Measurements from ENCODE around the gene TIMP3. TPM values are rescaled to one million over a fixed set of nuclear protein-coding genes. Genes with fewer than 3 reads are reported as not detected.
A peak's percentile ranks its signal among the peaks of the same experiment; 100 is the strongest.

TIMP3 gene
- total RNA-seq, 1 experiment from 2014 or later: 12.3 TPM

DNA sequence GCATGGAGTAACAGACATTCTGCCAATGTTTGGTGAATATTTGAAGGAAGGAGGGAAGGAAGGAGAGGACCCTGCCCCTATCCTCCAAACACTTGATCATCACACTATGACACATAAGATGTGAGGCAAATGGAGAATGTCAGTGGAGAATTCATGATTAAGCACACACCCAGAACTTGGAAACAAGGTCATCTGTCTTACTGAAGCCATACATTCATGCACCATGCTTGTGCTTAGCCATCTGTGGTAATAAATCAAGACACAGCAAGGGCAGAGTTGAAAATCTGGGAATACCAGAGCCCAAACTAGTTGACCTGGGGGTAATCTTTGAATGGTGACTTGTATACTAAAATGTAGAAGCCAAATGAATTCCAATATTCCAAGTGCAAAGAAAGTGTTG, 7.9 kb upstream of the TIMP3 start:
- intact Hi-C loops (cut with micrococcal nuclease; ENCODE audit: unreplicated experiment): no loop called here
- Mint-ChIP-seq H3K27me3 (ENCODE audit: unreplicated experiment) (no peaks in the 10 kb centered on the region), H3K9me3 (ENCODE audit: low read depth, unreplicated experiment) (peaks cover 6% of the 10 kb centered on the region), H3K4me3 (ENCODE audit: low read depth, unreplicated experiment) (no peak overlapping the region), H3K27ac (ENCODE audit: unreplicated experiment) (no peak overlapping the region), H3K36me3 (ENCODE audit: insufficient read depth, unreplicated experiment) (peaks cover 8% of the 10 kb centered on the region), H3K4me1 (ENCODE audit: low read depth, unreplicated experiment) (peaks cover 14% of the 10 kb centered on the region)
- TF ChIP-seq, protein P1, sequence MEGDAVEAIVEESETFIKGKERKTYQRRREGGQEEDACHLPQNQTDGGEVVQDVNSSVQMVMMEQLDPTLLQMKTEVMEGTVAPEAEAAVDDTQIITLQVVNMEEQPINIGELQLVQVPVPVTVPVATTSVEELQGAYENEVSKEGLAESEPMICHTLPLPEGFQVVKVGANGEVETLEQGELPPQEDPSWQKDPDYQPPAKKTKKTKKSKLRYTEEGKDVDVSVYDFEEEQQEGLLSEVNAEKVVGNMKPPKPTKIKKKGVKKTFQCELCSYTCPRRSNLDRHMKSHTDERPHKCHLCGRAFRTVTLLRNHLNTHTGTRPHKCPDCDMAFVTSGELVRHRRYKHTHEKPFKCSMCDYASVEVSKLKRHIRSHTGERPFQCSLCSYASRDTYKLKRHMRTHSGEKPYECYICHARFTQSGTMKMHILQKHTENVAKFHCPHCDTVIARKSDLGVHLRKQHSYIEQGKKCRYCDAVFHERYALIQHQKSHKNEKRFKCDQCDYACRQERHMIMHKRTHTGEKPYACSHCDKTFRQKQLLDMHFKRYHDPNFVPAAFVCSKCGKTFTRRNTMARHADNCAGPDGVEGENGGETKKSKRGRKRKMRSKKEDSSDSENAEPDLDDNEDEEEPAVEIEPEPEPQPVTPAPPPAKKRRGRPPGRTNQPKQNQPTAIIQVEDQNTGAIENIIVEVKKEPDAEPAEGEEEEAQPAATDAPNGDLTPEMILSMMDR (IDR thresholded peaks at IDR 0.05; ENCODE audit: unreplicated experiment): no peak
- BruUV-seq (replicated peaks): no TSS peak
- CTCF ChIA-PET: no interaction called here
- DNase-seq: no peak

DNA sequence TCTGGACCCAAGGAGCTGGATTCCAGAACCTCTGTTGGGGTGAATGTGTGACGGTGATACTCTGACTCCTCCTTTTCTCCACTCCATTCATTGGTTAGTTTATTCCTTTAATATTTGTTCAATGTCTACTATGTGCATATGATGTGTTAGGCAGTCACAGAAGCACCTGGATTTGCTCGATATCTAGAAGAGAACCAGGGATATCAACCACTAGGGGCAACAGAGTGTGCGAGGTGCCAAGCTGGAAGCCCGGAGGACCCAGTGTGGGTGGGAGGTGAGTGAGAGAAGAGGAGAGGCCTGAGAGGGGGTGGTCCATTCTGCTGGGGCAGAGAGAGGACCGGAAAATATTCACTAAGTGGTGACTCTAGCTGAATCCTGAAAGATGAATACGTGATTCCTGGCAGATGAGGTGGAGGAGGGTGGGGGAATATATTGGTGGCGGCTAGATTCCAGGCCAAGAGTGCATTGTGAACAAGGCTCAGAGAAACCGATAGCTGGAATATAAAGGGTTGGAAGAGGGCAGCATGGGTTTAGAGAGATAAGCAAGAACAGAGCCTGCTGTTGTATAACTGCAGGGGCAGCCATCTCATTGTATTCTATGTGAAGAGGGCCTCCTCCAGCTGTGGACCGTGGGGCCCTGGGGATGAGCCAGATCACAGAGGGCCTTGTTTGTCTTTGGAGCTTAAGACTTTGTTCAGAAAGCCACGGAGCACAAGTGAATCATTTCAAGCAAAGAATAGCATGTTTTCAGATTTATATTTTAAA, 6.9 kb upstream of the TIMP3 start:
- TF ChIP-seq, protein P1 (IDR thresholded peaks at IDR 0.05; ENCODE audit: unreplicated experiment): no peak
- no peak for DNase-seq
- intact Hi-C loops (cut with micrococcal nuclease; ENCODE audit: unreplicated experiment): no loop called here
- CTCF ChIA-PET: interaction anchor here (0.7 to 1.4 kb wide), 2 partner anchors 48 to 138 kb away, joined by 3 read pairs; no protein-coding TSS in a partner anchor
- peaks cover 4% of the 10 kb centered on the region for H3K4me1 Mint-ChIP-seq (ENCODE audit: low read depth, unreplicated experiment)
- H3K27ac Mint-ChIP-seq (ENCODE audit: unreplicated experiment): no peak overlapping the region
- H3K9me3 Mint-ChIP-seq (ENCODE audit: low read depth, unreplicated experiment): peaks cover 6% of the 10 kb centered on the region
- peaks cover 9% of the 10 kb centered on the region for H3K27me3 Mint-ChIP-seq (ENCODE audit: unreplicated experiment)
- no peak overlapping the region for H3K4me3 Mint-ChIP-seq (ENCODE audit: low read depth, unreplicated experiment)
- BruUV-seq (replicated peaks): no TSS peak
- H3K36me3 Mint-ChIP-seq (ENCODE audit: insufficient read depth, unreplicated experiment): no peaks in the 10 kb centered on the region

DNA sequence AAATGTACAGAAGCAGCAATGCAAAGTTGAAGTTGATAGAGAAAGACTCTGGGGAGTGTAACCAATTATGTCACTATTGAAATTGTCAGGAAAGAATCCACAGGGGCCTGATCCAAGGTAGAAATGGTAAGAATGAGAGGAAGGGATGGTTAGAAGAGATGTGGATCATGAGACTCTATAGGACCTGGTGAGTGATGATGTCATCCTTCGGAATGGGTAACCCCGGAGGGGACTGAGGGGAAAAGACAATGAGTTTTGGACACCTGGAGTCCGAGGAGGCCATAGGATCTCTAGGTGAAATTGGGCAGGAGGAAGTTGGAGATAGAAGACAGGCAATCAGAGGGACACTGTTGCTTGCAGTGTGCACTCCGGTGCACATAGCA, 6.3 kb upstream of the TIMP3 start:
- CTCF ChIA-PET: interaction anchor here (0.6 to 2.1 kb wide), 3 partner anchors 134 to 191 kb away, joined by 3 to 72 read pairs (median 3); no protein-coding TSS in a partner anchor
- H3K27ac Mint-ChIP-seq (ENCODE audit: unreplicated experiment): no peak overlapping the region
- no peaks in the 10 kb centered on the region for H3K36me3 Mint-ChIP-seq (ENCODE audit: insufficient read depth, unreplicated experiment)
- no peak overlapping the region for H3K4me3 Mint-ChIP-seq (ENCODE audit: low read depth, unreplicated experiment)
- no peaks in the 10 kb centered on the region for H3K4me1 Mint-ChIP-seq (ENCODE audit: low read depth, unreplicated experiment)
- H3K9me3 Mint-ChIP-seq (ENCODE audit: low read depth, unreplicated experiment): peaks cover 6% of the 10 kb centered on the region
- TF ChIP-seq, protein P1 (IDR thresholded peaks at IDR 0.05; ENCODE audit: unreplicated experiment): no peak
- no TSS peak for BruUV-seq (replicated peaks)
- DNase-seq: no peak
- intact Hi-C loops (cut with micrococcal nuclease; ENCODE audit: unreplicated experiment): no loop called here
- peaks cover 15% of the 10 kb centered on the region for H3K27me3 Mint-ChIP-seq (ENCODE audit: unreplicated experiment)

DNA sequence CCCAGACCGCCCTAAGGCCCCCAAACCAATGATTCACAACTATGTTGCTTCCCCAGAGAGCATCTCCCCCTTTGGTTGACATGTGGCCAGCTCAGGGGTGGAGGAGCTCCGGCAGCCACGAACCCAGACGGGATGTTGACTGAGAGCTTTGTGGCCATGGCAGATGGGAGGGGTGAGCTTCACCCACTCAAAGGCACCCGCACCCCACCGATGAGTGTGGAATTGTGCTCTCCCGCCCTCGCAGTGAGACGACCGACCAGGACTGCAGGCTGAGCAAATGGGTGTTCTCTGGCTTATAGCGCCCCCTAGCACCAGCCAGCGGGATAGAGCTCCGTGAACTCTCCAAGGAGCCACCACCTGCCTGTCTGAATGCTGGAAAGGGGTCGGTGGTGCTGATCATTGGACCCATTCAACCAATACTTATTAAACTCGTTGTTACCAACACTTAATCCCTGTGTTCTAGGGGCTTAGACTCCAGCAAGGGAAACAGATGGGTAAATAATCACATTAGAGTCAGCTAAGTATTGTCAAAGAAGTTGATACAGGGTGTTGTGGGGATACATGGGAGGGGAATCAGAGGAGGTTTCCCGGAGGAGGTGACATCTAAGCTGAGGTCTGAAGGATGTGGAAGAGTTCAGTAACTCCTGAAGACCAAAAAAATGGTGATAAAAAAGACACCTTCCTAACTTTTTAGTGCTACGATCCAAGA, 4.5 kb upstream of the TIMP3 start:
- Mint-ChIP-seq H3K4me1 (ENCODE audit: low read depth, unreplicated experiment) (no peaks in the 10 kb centered on the region), H3K36me3 (ENCODE audit: insufficient read depth, unreplicated experiment) (peaks cover 4% of the 10 kb centered on the region), H3K27ac (ENCODE audit: unreplicated experiment) (no peak overlapping the region), H3K9me3 (ENCODE audit: low read depth, unreplicated experiment) (peaks cover 6% of the 10 kb centered on the region), H3K4me3 (ENCODE audit: low read depth, unreplicated experiment) (no peak overlapping the region), H3K27me3 (ENCODE audit: unreplicated experiment) (peaks cover 31% of the 10 kb centered on the region)
- no TSS peak for BruUV-seq (replicated peaks)
- CTCF ChIA-PET: interaction anchor here (0.5 to 2.1 kb wide), 24 partner anchors 9 to 273 kb away, joined by 3 to 72 read pairs (median 4); no protein-coding TSS in a partner anchor
- intact Hi-C loops (cut with micrococcal nuclease; ENCODE audit: unreplicated experiment): loop anchor here (1.0 kb wide), 2 partner anchors 137 to 268 kb away; no protein-coding TSS in a partner anchor
- peak; percentile 71 for DNase-seq
- TF ChIP-seq, protein P1 (IDR thresholded peaks at IDR 0.05; ENCODE audit: unreplicated experiment): peak; percentile 92
